Esophagus squamous epithelium (tissue), 4 donors: ENCODE measurements around the gene COX17.

Source experiments
- POLR2A ChIP-seq, 4 donors: fragments of 450-650 bp; IDR thresholded peaks; one replicate each; pipeline ENCODE4 v1.6.1; 2017; ENCODE audit warnings: antibody characterized with exemption in 4 of 4, mild to moderate bottlenecking in 4 of 4, moderate library complexity in 3 of 4
- TF ChIP-seq, protein P1 (sequence below), 6 experiments: fragments of 450-650 bp in 4 of 6; fragments of 200-600 bp in 2 of 6; sonication (generic) in 2 of 6; IDR thresholded peaks; one replicate each; pipeline ENCODE4 v1.5.1; 2016 to 2019; ENCODE audit warnings: antibody characterized with exemption in 6 of 6, mild to moderate bottlenecking in 4 of 6, moderate library complexity in 4 of 6

DNA sequence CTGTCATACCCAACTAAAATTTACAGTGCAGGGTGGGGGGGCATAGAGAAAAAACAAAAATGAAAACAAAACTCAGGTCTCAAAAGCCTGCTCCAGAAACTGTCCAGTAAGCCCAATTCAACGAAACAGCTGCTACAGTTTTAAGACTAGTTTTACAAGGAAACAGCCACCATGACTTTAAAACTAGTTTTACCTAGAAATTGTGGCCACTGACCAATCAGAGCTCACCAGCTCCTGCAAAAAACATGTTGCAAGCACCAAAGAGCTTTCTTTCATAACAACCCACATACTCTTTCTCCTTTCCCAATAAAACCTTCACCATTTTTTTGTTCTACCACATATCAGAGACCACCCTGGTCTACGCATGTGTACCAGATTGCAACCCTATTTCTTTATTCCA is 18.3 kb upstream of the COX17 start:
- TF ChIP-seq POLR2A (IDR thresholded peaks at IDR 0.05) = no peak
- TF ChIP-seq, protein P1, sequence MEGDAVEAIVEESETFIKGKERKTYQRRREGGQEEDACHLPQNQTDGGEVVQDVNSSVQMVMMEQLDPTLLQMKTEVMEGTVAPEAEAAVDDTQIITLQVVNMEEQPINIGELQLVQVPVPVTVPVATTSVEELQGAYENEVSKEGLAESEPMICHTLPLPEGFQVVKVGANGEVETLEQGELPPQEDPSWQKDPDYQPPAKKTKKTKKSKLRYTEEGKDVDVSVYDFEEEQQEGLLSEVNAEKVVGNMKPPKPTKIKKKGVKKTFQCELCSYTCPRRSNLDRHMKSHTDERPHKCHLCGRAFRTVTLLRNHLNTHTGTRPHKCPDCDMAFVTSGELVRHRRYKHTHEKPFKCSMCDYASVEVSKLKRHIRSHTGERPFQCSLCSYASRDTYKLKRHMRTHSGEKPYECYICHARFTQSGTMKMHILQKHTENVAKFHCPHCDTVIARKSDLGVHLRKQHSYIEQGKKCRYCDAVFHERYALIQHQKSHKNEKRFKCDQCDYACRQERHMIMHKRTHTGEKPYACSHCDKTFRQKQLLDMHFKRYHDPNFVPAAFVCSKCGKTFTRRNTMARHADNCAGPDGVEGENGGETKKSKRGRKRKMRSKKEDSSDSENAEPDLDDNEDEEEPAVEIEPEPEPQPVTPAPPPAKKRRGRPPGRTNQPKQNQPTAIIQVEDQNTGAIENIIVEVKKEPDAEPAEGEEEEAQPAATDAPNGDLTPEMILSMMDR (IDR thresholded peaks at IDR 0.05) = no peak
